Hepatocyte (in vitro differentiated cells): Measurements from ENCODE around the gene CCDC82. TPM values are rescaled to one million over a fixed set of nuclear protein-coding genes. Genes with fewer than 3 reads are reported as not detected.

Source experiments
- DNase-seq: peaks from one replicate; pipeline ENCODE4 v3.0.0-alpha.2; 2016; ENCODE audit warnings: low spot score
- H2AFZ ChIP-seq: fragments of 200-600 bp; sonication (generic); 2 replicates; pipeline ENCODE4 v1.6.0; 2016; ENCODE audit warnings: antibody characterized with exemption, mild to moderate bottlenecking
- H3K27ac ChIP-seq: fragments of 200-600 bp; sonication (generic); 2 replicates; pipeline ENCODE4 v1.5.1; 2016; ENCODE audit warnings: mild to moderate bottlenecking
- H3K27me3 ChIP-seq: fragments of 200-600 bp; sonication (generic); 2 replicates; pipeline ENCODE4 v1.6.1; 2016
- H3K36me3 ChIP-seq: fragments of 200-600 bp; sonication (generic); replicated peaks from 2 replicates; pipeline ENCODE4 v1.5.1; 2016; ENCODE audit warnings: low read depth; ENCODE audit not compliant: insufficient read depth
- H3K4me1 ChIP-seq: fragments of 200-600 bp; sonication (generic); 2 replicates; pipeline ENCODE4 v1.5.1; 2016; ENCODE audit warnings: mild to moderate bottlenecking, moderate library complexity; ENCODE audit not compliant: insufficient read depth
- H3K4me2 ChIP-seq: fragments of 200-600 bp; sonication (generic); 2 replicates; pipeline ENCODE4 v1.6.0; 2016
- H3K4me3 ChIP-seq: fragments of 200-600 bp; sonication (generic); 2 replicates; pipeline ENCODE4 v1.5.1; 2016; ENCODE audit warnings: mild to moderate bottlenecking
- H3K79me2 ChIP-seq: fragments of 200-600 bp; sonication (generic); 2 replicates; pipeline ENCODE4 v1.6.0; 2017; ENCODE audit warnings: mild to moderate bottlenecking
- H3K9me2 ChIP-seq: fragments of 200-600 bp; sonication (generic); replicated peaks from 2 replicates; pipeline ENCODE4 v1.6.0; 2017; ENCODE audit warnings: mild to moderate bottlenecking; ENCODE audit not compliant: insufficient read depth
- H3K9me3 ChIP-seq: fragments of 200-600 bp; sonication (generic); 2 replicates; pipeline ENCODE4 v1.5.1; 2016; ENCODE audit warnings: low read depth, mild to moderate bottlenecking
- H4K20me1 ChIP-seq: fragments of 200-600 bp; sonication (generic); 2 replicates; pipeline ENCODE4 v1.6.0; 2016; ENCODE audit warnings: mild to moderate bottlenecking; ENCODE audit not compliant: insufficient read depth, poor library complexity, severe bottlenecking
- CTCF ChIP-seq: fragments of 200-600 bp; sonication (generic); IDR thresholded peaks from 2 replicates; pipeline ENCODE4 v1.5.1; 2016; ENCODE audit warnings: antibody characterized with exemption, mild to moderate bottlenecking; ENCODE audit not compliant: poor library complexity
- EZH2 ChIP-seq: fragments of 200-600 bp; sonication (generic); IDR thresholded peaks from 2 replicates; pipeline ENCODE4 v1.6.1; 2016; ENCODE audit warnings: antibody characterized with exemption, mild to moderate bottlenecking, borderline replicate concordance
- EZH2phosphoT487 ChIP-seq: fragments of 200-600 bp; sonication (generic); IDR thresholded peaks from one replicate; pipeline ENCODE4 v1.6.1; 2018; ENCODE audit warnings: antibody characterized with exemption, mild to moderate bottlenecking, low read depth, moderate library complexity; ENCODE audit not compliant: unreplicated experiment, severe bottlenecking
- WGBS: methylation state at CpG from one replicate; pipeline ENCODE4 v1.1.6; 2016; ENCODE audit warnings: low lambda C conversion rate; ENCODE audit errors: missing lambda C conversion rate; 5-methylcytosine and 5-hydroxymethylcytosine counted together
- polyA plus RNA-seq: library from polyadenylated mRNA; unstranded; fragments of >200 nt; fragmentation: Nextera tagmentation; extraction: Ambion mirVana; gene quantifications from 2 replicates; pipeline ENCODE4 v1.2.1, GENCODE V29; 2016
- total RNA-seq: library from RNA; depleted of rRNA; stranded (reverse); fragments of >200 nt; gene quantifications from 2 replicates; pipeline ENCODE4 v1.2.3, GENCODE V29; 2014

The CCDC82 gene
- total and polyA plus RNA-seq, 2 experiments from 2014 or later, result 12.7 to 16.3 TPM

DNA sequence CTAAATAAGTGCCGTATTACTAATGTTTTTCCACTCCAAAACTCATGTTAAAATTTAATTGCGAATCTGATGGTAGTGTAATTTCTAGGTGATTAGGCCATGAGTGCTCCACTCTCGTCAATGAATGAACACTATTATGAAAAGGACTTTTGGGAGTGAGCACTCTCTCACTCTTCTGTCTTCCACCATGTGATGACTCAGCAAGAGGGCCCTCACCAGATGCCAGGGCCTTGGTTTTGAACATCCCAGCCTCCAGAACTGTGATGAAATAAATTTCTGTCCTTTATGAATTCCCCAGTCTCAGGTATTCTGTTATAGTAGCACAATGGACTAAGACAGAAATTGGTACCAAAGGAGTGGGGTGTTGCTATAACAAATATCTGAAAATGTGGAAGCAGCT is 8.2 kb upstream of the CCDC82 start:
- Histone ChIP-seq H3K9me3 (no peaks in the 10 kb centered on the region), H3K4me3 (no peak overlapping the region), H3K27me3 (no peaks in the 10 kb centered on the region), H3K27ac (no peak overlapping the region), H3K36me3 (no peaks in the 10 kb centered on the region), H3K9me2 (no peaks in the 10 kb centered on the region), H2AFZ (no peak overlapping the region), H3K4me2 (no peak overlapping the region), H3K4me1 (no peaks in the 10 kb centered on the region), H4K20me1 (no peaks in the 10 kb centered on the region), H3K79me2 (no peaks in the 10 kb centered on the region)
- no peak for DNase-seq
- WGBS, result 97% methylated on average over 3 of the region's 3 CpGs
- TF ChIP-seq EZH2phosphoT487, result no peak
- no peak for TF ChIP-seq EZH2
- no peak for TF ChIP-seq CTCF

DNA sequence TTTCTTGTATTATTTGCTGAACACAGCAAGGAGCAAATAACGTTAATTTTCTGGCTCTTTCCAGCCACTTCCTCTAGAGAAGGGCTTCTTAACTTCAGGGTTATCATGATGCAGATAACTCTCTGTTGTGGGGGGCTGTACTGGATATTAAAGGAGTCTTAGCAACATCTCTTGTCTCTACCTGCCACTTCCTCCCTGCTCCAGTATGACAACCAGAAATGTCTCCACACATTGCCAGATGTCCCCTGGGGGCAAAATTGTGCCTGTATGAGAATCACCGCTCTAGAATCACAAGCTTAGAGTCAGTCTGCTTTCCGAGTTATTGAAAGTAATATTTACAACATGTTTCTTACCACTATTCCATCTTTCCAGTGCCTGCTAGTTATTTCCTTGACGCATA is 6.9 kb upstream of the CCDC82 start:
- Histone ChIP-seq H3K27ac (no peak overlapping the region), H2AFZ (no peak overlapping the region), H4K20me1 (no peaks in the 10 kb centered on the region), H3K36me3 (no peaks in the 10 kb centered on the region), H3K9me2 (no peaks in the 10 kb centered on the region), H3K4me2 (no peak overlapping the region), H3K27me3 (no peaks in the 10 kb centered on the region), H3K4me3 (no peak overlapping the region), H3K4me1 (no peaks in the 10 kb centered on the region), H3K9me3 (no peaks in the 10 kb centered on the region), H3K79me2 (peaks cover 8% of the 10 kb centered on the region)
- 74% methylated on average over 4 of the region's 4 CpGs for WGBS
- TF ChIP-seq EZH2 (no peak), CTCF (no peak), EZH2phosphoT487 (no peak)
- DNase-seq, result no peak

DNA sequence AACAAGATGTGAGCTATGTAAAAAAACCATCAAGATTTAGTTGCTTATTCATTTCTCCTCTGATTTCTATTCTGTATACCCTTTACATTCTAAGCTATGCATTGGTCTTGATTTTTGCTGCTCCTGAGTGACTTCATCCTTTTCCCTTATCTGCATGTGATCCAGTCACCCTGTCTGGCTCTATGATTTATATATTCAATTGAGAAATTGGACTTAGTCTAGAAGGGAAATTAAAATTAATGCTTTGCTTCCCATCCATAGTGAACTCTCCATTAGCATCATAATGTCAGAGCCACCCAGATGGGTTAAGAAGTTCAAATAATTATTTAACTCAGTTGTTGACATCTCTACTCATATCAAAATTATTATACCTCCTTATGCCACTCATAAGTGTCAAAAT is 5.1 kb upstream of the CCDC82 start:
- no peaks in the 10 kb centered on the region for H3K36me3 ChIP-seq
- H3K9me3 ChIP-seq, result no peaks in the 10 kb centered on the region
- no peak for DNase-seq
- no peak overlapping the region for H3K4me2 ChIP-seq
- no peaks in the 10 kb centered on the region for H3K27me3 ChIP-seq
- no peaks in the 10 kb centered on the region for H3K9me2 ChIP-seq
- no peak overlapping the region for H3K4me3 ChIP-seq
- H3K4me1 ChIP-seq, result peaks cover 7% of the 10 kb centered on the region
- H2AFZ ChIP-seq, result no peak overlapping the region
- H3K79me2 ChIP-seq, result peaks cover 23% of the 10 kb centered on the region
- H4K20me1 ChIP-seq, result no peaks in the 10 kb centered on the region
- TF ChIP-seq CTCF, result no peak
- no peak for TF ChIP-seq EZH2phosphoT487
- no peak for TF ChIP-seq EZH2
- H3K27ac ChIP-seq, result no peak overlapping the region

DNA sequence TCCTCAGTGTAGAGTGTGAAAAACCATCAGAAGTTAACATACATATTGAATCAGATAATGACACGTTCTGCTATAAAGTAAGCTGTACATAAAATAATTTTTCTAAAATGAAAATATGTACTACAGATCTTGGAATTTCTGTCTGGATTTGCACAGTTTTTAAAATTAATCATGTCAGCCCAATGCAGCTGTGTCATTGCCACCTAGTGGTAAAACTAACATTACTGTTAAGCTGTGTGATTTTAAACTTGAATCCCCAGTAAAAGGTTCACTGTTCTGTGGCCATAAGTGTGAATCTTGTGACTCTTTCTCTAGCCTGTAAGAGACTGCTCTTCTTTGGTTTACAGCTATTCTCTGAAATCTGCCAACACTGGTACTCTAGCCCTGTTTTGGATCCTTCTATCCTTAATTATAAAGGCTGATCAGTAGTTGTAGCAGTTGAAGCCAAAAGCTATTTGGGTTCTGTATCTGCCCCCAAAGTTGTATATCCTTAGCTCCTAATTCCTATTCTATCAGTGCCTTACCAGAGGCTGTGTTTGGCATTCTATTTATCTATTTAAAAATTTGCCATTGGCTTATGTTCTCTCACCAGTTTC is 4.1 kb upstream of the CCDC82 start:
- Histone ChIP-seq H3K79me2 (peaks cover 25% of the 10 kb centered on the region), H3K9me2 (no peaks in the 10 kb centered on the region), H3K36me3 (no peaks in the 10 kb centered on the region), H3K9me3 (no peaks in the 10 kb centered on the region), H3K4me1 (peaks cover 7% of the 10 kb centered on the region), H2AFZ (no peak overlapping the region), H4K20me1 (no peaks in the 10 kb centered on the region), H3K27me3 (no peaks in the 10 kb centered on the region), H3K4me2 (no peak overlapping the region), H3K27ac (no peak overlapping the region), H3K4me3 (no peak overlapping the region)
- TF ChIP-seq EZH2, result no peak
- peak; percentile 75 for TF ChIP-seq CTCF
- no peak for TF ChIP-seq EZH2phosphoT487
- WGBS, result 22% methylated on average over 1 of the region's 1 CpG
- peak; percentile 53 for DNase-seq
